ENCODE data around the gene SPEN. TPM values are rescaled to one million over a fixed set of nuclear protein-coding genes. Genes with fewer than 3 reads are reported as not detected.
A peak's percentile ranks its signal among the peaks of the same experiment; 100 is the strongest.

The SPEN gene
- total and polyA plus RNA-seq, 9 of the 15 experiments (the other 6 are each of a cell fraction or from before 2014, with no cell fraction given) = 5.7 to 87.5 (median 27.2) TPM

- no peak; the same call in 1 of the 2 replicates for TF ChIP-seq ATF7 (IDR thresholded peaks at IDR 0.05)
- no peak for TF ChIP-seq PPARD (CRISPR knock-in tag; IDR thresholded peaks at IDR 0.05)
- no peak for TF ChIP-seq NCOA6 (IDR thresholded peaks at IDR 0.05)
- TF ChIP-seq ZNF655 (CRISPR knock-in tag; IDR thresholded peaks at IDR 0.05) = no peak
- TF ChIP-seq KDM5B (IDR thresholded peaks at IDR 0.05; ENCODE audit: insufficient replicate concordance, low read depth, low read length) = peak; percentile 74
- TF ChIP-seq BACH1 (tag; IDR thresholded peaks at IDR 0.05) = no peak
- no peak for TF ChIP-seq ZNF24 (IDR thresholded peaks at IDR 0.05)
- TF ChIP-seq ZNF431 (CRISPR knock-in tag; IDR thresholded peaks at IDR 0.05) = no peak
- TF ChIP-seq ILF3 (IDR thresholded peaks at IDR 0.05; ENCODE audit: borderline replicate concordance) = no peak
- no peak; the same call in 1 of the 2 replicates for TF ChIP-seq NBN (IDR thresholded peaks at IDR 0.05; ENCODE audit: low read depth)
- no peak for TF ChIP-seq USF1 (CRISPR knock-in tag; IDR thresholded peaks at IDR 0.05)
- TF ChIP-seq THAP7 (CRISPR knock-in tag; IDR thresholded peaks at IDR 0.05) = no peak
- TF ChIP-seq ELF2 (CRISPR knock-in tag; IDR thresholded peaks at IDR 0.05) = peak; percentile 79
- peak; percentile 75 for TF ChIP-seq POLR2B (IDR thresholded peaks at IDR 0.05; ENCODE audit: low read depth, partially characterized antibody)
- no peak for TF ChIP-seq ZZZ3 (IDR thresholded peaks at IDR 0.05)
- TF ChIP-seq SFPQ (IDR thresholded peaks at IDR 0.05; ENCODE audit: low read depth, low read length) = no peak
Observed at GRCh38 chr1:15833069-15833679, 14.3 kb upstream of the SPEN start (continued).

All from K562 (cell line).